CD4-positive, CD25-positive, alpha-beta regulatory T cell (primary cell): ENCODE measurements around the gene MYH14. TPM values are rescaled to one million over a fixed set of nuclear protein-coding genes. Genes with fewer than 3 reads are reported as not detected.

ENCODE experiments used
- ATAC-seq, 2 donors: fragments of 150-1000 bp; cut with Tn5 transposase; one replicate each; pipeline ENCODE4 v1.10.0; 2021; ENCODE audit warnings: low read depth in 2 of 2, moderate number of reproducible peaks in 2 of 2, moderate library complexity in 1 of 2
- DNase-seq, 3 donors: peaks; one replicate each; pipeline versions ENCODE4 v3.0.0 to v3.0.0-alpha.2; 2012 to 2022; ENCODE audit warnings: mixed read lengths in 1 of 3
- H3K27ac ChIP-seq: one replicate; pipeline ENCODE4 v1.7.0; 2013; ENCODE audit warnings: mild to moderate bottlenecking, low read length; ENCODE audit not compliant: insufficient read depth, poor library complexity, severe bottlenecking
- H3K27me3 ChIP-seq: one replicate; pipeline ENCODE4 v1.7.0; 2013; ENCODE audit warnings: low read length; ENCODE audit not compliant: control insufficient read depth, insufficient read depth
- H3K36me3 ChIP-seq: one replicate; pipeline ENCODE4 v1.7.0; 2013; ENCODE audit warnings: mild to moderate bottlenecking, low read length, moderate library complexity; ENCODE audit not compliant: control insufficient read depth, insufficient read depth
- H3K4me1 ChIP-seq: 2 replicates; pipeline ENCODE4 v1.7.0; 2013; ENCODE audit warnings: mild to moderate bottlenecking, low read length; ENCODE audit not compliant: insufficient read depth, control insufficient read depth, poor library complexity, severe bottlenecking
- H3K4me3 ChIP-seq: one replicate; pipeline ENCODE4 v1.7.0; 2013; ENCODE audit warnings: low read depth, mild to moderate bottlenecking, low read length, moderate library complexity
- H3K9me3 ChIP-seq, 2 experiments: 1 replicate in 1 of 2; 2 replicates in 1 of 2; pipeline ENCODE4 v1.7.0; 2013; ENCODE audit warnings: low read length in 2 of 2, mild to moderate bottlenecking in 1 of 2, moderate library complexity in 1 of 2; ENCODE audit not compliant: control insufficient read depth in 2 of 2
- H3K27ac Mint-ChIP-seq, 3 donors: one replicate each; pipeline ENCODE4 v1.8.0; 2020 to 2022; ENCODE audit warnings: mild to moderate bottlenecking in 3 of 3, mixed read lengths in 3 of 3, moderate library complexity in 2 of 3
- H3K27me3 Mint-ChIP-seq: one replicate; pipeline ENCODE4 v1.8.0; 2022; ENCODE audit warnings: mild to moderate bottlenecking, mixed read lengths
- H3K36me3 Mint-ChIP-seq: one replicate; pipeline ENCODE4 v1.8.0; 2020; ENCODE audit warnings: mixed read lengths
- H3K4me1 Mint-ChIP-seq, 4 donors: one replicate each; pipeline ENCODE4 v1.8.0; 2020 to 2022; ENCODE audit warnings: mixed read lengths in 4 of 4, mild to moderate bottlenecking in 1 of 4
- H3K4me3 Mint-ChIP-seq, 4 donors: one replicate each; pipeline ENCODE4 v1.8.0; 2020 to 2022; ENCODE audit warnings: mild to moderate bottlenecking in 4 of 4, mixed read lengths in 4 of 4, moderate library complexity in 3 of 4
- H3K9me3 Mint-ChIP-seq, 7 donors: one replicate each; pipeline ENCODE4 v1.8.0; 2020 to 2022; ENCODE audit warnings: mixed read lengths in 7 of 7, mild to moderate bottlenecking in 3 of 7, moderate library complexity in 2 of 7
- polyA plus RNA-seq, 4 donors: library from polyadenylated mRNA; unstranded; fragments of 300-500 nt; fragmentation: Illumina TruSeq; gene quantifications; one replicate each; pipeline ENCODE4 v1.2.3, GENCODE V29; 2021
- total RNA-seq: library from RNA; stranded (reverse); gene quantifications from one replicate; pipeline ENCODE4 v1.2.3, GENCODE V29; 2022

Gene MYH14
- total and polyA plus RNA-seq, 5 donors from 2014 or later = not detected

GRCh38 chr19:50263176-50263575, 59.8 kb downstream of the MYH14 start:
- Histone ChIP-seq H3K36me3 (no peaks in the 10 kb centered on the region), H3K4me1 (no peaks in the 10 kb centered on the region), H3K27me3 (no peaks in the 10 kb centered on the region), H3K9me3 (no peaks in the 10 kb centered on the region), H3K4me3 (no peak overlapping the region), H3K27ac (no peak overlapping the region)
- Mint-ChIP-seq H3K9me3 (peaks cover 0 to 3% (median 0%) of the 10 kb centered on the region in 7 donors), H3K27me3 (no peaks in the 10 kb centered on the region), H3K4me3 (no peak overlapping the region), H3K4me1 (peaks cover 0 to 8% (median 1%) of the 10 kb centered on the region in 4 donors), H3K27ac (no peak overlapping the region), H3K36me3 (peaks cover 3% of the 10 kb centered on the region)
- ATAC-seq (no peak), DNase-seq (no peak)

- no peak overlapping the region for H3K27ac Mint-ChIP-seq
- H3K4me3 Mint-ChIP-seq = no peak overlapping the region
- H3K27ac ChIP-seq = no peak overlapping the region
- peaks cover 0 to 4% of the 10 kb centered on the region in 2 experiments for H3K9me3 ChIP-seq
- H3K36me3 ChIP-seq = no peaks in the 10 kb centered on the region
- H3K27me3 ChIP-seq = no peaks in the 10 kb centered on the region
- H3K36me3 Mint-ChIP-seq = peaks cover 3% of the 10 kb centered on the region
- no peak overlapping the region for H3K4me3 ChIP-seq
- peaks cover 0 to 3% (median 0%) of the 10 kb centered on the region in 7 donors for H3K9me3 Mint-ChIP-seq
- DNase-seq (no peak), ATAC-seq (no peak)
- peaks cover 0 to 8% (median 1%) of the 10 kb centered on the region in 4 donors for H3K4me1 Mint-ChIP-seq
- H3K4me1 ChIP-seq = no peaks in the 10 kb centered on the region
- no peaks in the 10 kb centered on the region for H3K27me3 Mint-ChIP-seq
Observed at GRCh38 chr19:50264483-50265186, 61.2 kb downstream of the MYH14 start.

- H3K4me1 Mint-ChIP-seq = peaks cover 0 to 8% (median 1%) of the 10 kb centered on the region in 4 donors
- no peaks in the 10 kb centered on the region for H3K36me3 ChIP-seq
Observed at GRCh38 chr19:50266041-50266440, 62.6 kb downstream of the MYH14 start.

GRCh38 chr19:50266896-50267295, 63.5 kb downstream of the MYH14 start:
- no peak overlapping the region for H3K27ac Mint-ChIP-seq

More at GRCh38 chr19:50266041-50266440, 62.6 kb downstream of the MYH14 start:
- Mint-ChIP-seq H3K36me3 (peaks cover 3% of the 10 kb centered on the region), H3K9me3 (peaks cover 0 to 3% (median 0%) of the 10 kb centered on the region in 7 donors), H3K27ac (no peak overlapping the region), H3K27me3 (peaks cover 2% of the 10 kb centered on the region), H3K4me3 (no peak overlapping the region)
- H3K4me1 ChIP-seq = no peaks in the 10 kb centered on the region
- peaks cover 0 to 4% of the 10 kb centered on the region in 2 experiments for H3K9me3 ChIP-seq
- DNase-seq = no peak
- no peak overlapping the region for H3K27ac ChIP-seq
- H3K4me3 ChIP-seq = no peak overlapping the region
- no peaks in the 10 kb centered on the region for H3K27me3 ChIP-seq
- no peak for ATAC-seq

GRCh38 chr19:50268041-50268440, 64.6 kb downstream of the MYH14 start:
- Mint-ChIP-seq H3K4me3 (no peak overlapping the region), H3K27me3 (peaks cover 4% of the 10 kb centered on the region), H3K9me3 (peaks cover 0 to 3% (median 0%) of the 10 kb centered on the region in 7 donors), H3K27ac (no peak overlapping the region), H3K4me1 (peaks cover 0 to 8% (median 1%) of the 10 kb centered on the region in 4 donors), H3K36me3 (peaks cover 3% of the 10 kb centered on the region)
- H3K9me3 ChIP-seq = peaks cover 0 to 4% of the 10 kb centered on the region in 2 experiments
- ATAC-seq (no peak), DNase-seq (no peak)
- H3K4me3 ChIP-seq = no peak overlapping the region
- no peaks in the 10 kb centered on the region for H3K4me1 ChIP-seq
- no peaks in the 10 kb centered on the region for H3K36me3 ChIP-seq
- H3K27me3 ChIP-seq = no peaks in the 10 kb centered on the region
- H3K27ac ChIP-seq = no peak overlapping the region

More at GRCh38 chr19:50266896-50267295, 63.5 kb downstream of the MYH14 start:
- Mint-ChIP-seq H3K9me3 (peaks cover 0 to 3% (median 0%) of the 10 kb centered on the region in 7 donors), H3K27me3 (peaks cover 4% of the 10 kb centered on the region), H3K4me1 (peaks cover 0 to 8% (median 1%) of the 10 kb centered on the region in 4 donors), H3K36me3 (peaks cover 3% of the 10 kb centered on the region), H3K4me3 (no peak overlapping the region)
- Histone ChIP-seq H3K4me3 (no peak overlapping the region), H3K4me1 (no peaks in the 10 kb centered on the region), H3K27ac (no peak overlapping the region), H3K27me3 (no peaks in the 10 kb centered on the region), H3K36me3 (no peaks in the 10 kb centered on the region), H3K9me3 (peaks cover 0 to 4% of the 10 kb centered on the region in 2 experiments)
- no peak for ATAC-seq
- DNase-seq = peak in 1 of 3 donors; percentile 14

- H3K4me3 Mint-ChIP-seq = no peak overlapping the region
- H3K4me3 ChIP-seq = no peak overlapping the region
- no peak overlapping the region for H3K27ac Mint-ChIP-seq
- H3K4me1 ChIP-seq = no peaks in the 10 kb centered on the region
- H3K4me1 Mint-ChIP-seq = peaks cover 0 to 8% (median 1%) of the 10 kb centered on the region in 4 donors
- ATAC-seq (no peak), DNase-seq (no peak)
- H3K9me3 ChIP-seq = peaks cover 0 to 4% of the 10 kb centered on the region in 2 experiments
- H3K36me3 Mint-ChIP-seq = peaks cover 3% of the 10 kb centered on the region
- H3K36me3 ChIP-seq = no peaks in the 10 kb centered on the region
- no peak overlapping the region for H3K27ac ChIP-seq
- peaks cover 0 to 3% (median 0%) of the 10 kb centered on the region in 7 donors for H3K9me3 Mint-ChIP-seq
- H3K27me3 ChIP-seq = no peaks in the 10 kb centered on the region
- H3K27me3 Mint-ChIP-seq = peaks cover 4% of the 10 kb centered on the region
Observed at GRCh38 chr19:50268501-50268900, 65.1 kb downstream of the MYH14 start.

GRCh38 chr19:50269653-50270052, 66.2 kb downstream of the MYH14 start:
- Histone ChIP-seq H3K4me3 (no peak overlapping the region), H3K36me3 (no peaks in the 10 kb centered on the region), H3K27me3 (no peaks in the 10 kb centered on the region), H3K9me3 (peaks cover 0 to 4% of the 10 kb centered on the region in 2 experiments), H3K27ac (no peak overlapping the region), H3K4me1 (no peaks in the 10 kb centered on the region)
- no peak for DNase-seq
- H3K27ac Mint-ChIP-seq = no peak overlapping the region
- H3K36me3 Mint-ChIP-seq = peaks cover 3% of the 10 kb centered on the region
- peaks cover 0 to 3% (median 0%) of the 10 kb centered on the region in 7 donors for H3K9me3 Mint-ChIP-seq
- H3K27me3 Mint-ChIP-seq = peaks cover 4% of the 10 kb centered on the region
- ATAC-seq = no peak
- peaks cover 0 to 6% (median 1%) of the 10 kb centered on the region in 4 donors for H3K4me1 Mint-ChIP-seq
- H3K4me3 Mint-ChIP-seq = no peak overlapping the region
